ENCODE measurements around the gene DMRT3.
"Not testable (repeated sequence)": the region's sequence is repeated elsewhere in the genome, so short reads cannot be mapped to it uniquely, and the experiment has no call there.

Gene DMRT3

DNA sequence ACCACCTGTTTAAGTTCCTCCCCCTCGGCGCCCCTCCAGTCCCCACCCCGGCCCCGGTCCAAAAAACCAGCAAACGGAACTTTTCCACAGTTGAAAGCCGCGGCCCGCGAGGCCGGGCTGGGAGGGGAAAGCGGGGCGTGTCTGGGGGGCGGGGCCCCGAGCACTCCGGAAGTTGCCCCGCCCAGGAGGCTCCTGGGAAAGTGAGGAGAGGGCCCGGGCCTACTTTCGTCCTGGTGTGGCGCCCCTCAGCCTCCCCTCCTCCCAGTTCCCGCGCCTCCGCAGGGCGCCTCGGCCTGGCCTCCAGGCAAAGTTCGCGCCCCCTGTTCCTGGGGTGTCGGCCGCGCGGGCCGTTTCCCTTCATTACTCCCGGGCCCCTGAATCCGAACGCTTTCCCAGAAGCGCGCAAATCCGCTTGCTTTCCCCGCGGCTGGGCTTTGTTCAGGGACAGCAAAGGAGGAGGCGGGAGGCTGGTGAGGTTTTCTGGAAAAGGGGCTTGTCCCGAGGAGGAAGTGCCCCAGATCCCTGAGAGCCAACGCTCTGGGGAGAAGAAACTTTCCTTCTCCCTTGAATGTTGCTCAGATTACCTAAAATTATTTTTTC, 4.5 kb upstream of the DMRT3 start:
- DNase-seq, result no peak

DNA sequence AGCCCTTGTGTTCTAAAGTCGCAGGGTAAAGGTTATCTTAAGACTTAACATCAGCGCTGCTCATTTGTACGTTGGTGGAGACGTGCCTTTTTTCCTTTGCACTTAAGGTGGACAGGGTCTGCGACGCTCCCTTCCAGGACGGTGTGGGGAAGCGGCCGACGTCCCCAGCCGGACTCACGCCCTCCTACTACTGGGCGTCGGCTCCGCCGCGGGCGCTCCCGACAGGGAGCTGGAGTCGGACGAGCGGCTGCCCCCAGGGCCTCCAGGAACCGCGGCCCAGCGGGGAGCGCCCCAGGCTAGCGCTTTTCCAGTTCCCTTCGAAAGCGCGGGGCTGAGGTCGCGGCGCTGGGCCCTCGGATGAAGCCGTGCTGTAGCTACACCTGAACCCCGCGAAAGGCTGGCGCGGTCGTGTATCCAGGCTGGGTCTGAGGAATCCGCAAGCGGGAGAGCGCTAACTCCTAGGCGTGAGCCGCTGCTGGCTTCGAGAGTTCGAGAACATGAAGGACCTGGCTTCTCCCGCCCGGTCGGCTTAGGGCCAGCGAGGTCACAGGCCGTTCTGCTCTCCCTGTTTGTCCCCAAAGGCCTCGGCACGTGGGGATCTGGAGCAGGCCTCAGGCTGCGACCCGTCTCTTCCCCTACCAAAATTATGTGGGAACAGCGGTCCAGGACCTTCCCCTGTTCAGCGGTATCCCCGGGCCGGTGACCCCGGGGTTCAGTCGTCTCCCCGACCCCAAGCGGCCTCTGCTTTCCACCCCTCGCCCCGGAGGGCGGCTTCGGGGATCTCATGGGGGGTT, 3.8 kb upstream of the DMRT3 start:
- no peak for DNase-seq

DNA sequence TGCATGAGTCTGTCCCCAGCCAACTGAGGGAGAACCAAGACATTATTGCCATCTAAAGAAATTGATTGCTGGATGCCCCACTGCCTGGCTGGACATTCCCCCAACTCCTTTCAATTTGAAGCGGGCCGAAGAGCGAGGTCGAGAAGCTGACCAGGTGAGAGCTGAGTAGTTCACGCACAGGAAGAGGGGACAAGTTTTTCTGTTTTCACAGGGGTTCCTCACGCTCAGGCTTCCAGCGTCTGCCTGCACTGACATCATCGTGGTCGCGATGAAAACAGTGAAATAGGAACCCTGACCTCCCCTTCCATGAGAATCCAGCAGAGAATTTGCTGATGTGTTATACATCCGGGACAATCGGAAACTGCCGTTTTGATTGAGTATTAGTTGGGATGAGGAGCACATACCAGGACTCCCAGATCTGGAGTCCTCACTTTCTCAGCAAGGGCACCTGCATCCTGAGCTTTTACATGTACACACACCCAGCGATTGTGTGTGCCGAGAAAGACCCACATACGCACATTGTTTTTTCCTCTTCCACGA, 3.1 kb upstream of the DMRT3 start:
- no peak for DNase-seq

DNA sequence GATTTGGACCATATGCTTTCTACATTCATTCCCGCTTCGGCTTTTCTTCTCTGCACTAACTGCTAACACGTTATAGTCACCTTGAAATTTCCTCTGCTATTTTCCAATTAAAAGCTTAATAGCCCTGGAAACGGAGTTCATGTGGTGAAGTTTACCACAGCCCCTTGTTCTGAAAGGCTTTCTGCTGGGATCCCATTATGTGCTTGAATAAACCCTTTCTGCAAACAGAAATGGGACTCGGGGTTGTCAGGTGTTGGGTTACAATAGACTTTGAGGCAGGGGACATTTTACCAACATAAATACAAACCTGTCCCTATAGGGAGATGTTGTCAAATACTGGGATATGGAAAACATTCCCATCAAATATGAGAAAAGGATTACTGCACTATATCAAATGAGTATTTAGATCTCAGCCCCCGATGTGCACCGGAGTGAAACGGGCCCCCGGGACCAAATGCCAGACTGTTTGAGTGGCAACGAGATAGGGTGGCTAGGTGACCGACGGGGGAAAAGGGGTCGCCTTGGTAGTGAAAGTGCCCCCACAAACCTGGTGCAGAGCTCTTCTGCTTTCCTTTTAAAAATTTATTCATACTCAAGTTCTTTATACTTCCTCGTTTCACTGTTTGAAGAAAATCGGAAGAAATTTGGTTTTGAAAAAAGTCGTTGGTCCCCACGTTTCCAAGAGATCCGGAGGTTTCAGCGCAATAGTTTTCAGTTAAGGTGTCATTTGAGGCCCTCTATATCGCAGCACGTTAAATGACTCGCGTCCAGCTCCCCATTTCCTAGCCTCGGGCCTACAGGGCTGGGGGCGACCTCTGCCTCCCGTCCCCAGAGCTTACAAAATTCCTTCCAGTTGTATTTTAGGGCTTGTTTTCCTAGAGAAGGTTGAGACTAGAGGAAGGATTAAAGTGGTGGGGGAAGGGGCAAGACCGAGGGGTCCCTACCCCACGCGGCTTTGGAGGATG, 2.1 kb upstream of the DMRT3 start:
- DNase-seq, result no peak

DNA sequence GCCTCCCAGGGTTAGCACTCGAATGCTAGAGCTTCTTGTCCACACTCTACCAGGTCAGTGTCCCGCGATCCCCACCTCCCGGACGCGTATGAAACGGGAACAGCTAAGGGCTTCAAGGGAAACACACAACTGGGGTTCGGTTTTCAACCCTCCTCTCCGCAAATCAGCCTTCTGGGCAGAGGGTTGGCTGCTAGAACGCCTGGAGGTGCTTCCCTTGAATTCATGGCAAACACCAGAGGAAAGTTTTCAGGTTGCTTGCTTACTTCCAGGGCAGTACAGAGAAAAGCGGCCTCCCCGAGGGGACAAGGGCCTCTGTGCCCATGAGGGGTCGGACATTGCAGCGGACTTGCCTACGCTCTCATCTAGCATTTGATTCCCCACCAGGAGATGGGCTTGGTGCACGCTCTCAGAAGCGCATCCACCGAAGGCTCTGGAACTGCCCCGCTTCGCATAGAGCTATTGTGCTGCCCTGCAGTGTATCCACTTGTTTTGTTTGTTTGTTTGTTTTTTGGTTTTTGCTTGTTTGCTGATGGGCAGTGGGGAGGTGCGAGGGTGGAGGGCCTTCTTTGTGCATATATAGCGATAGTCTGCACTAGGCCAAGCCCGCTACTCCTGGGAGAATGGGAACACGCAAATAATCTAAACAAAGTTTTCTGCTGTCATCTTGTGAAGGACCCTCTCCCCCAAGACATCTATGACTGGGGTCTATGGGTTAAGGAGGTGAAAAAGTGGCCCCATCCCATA, 1.3 kb upstream of the DMRT3 start:
- no peak for DNase-seq

DNA sequence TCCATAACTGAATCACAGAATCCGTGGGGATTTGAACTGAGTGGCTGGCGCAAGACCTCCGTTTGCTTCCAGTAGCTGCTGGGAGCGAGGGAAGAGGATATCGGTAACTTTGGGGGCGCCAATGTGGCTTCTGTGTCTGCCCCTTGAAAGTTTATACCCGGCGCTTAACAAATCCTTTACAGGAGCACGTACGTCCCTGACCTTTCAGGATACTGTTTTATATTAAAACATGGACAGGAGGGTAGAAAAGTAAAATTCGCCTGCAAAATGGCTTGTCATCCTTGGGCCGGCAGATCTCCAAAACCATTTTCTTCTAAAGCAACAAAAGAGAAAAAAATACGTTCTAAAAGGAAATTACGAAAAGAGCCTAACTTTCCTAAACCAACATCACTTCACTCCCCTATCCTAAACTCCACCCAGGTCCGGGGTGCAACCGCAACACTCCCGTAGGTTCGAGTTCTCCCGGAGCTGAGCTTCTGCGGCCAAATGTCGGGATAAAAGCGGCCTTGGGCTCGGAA, 656 bp upstream of the DMRT3 start:
- DNase-seq, result no peak

DNA sequence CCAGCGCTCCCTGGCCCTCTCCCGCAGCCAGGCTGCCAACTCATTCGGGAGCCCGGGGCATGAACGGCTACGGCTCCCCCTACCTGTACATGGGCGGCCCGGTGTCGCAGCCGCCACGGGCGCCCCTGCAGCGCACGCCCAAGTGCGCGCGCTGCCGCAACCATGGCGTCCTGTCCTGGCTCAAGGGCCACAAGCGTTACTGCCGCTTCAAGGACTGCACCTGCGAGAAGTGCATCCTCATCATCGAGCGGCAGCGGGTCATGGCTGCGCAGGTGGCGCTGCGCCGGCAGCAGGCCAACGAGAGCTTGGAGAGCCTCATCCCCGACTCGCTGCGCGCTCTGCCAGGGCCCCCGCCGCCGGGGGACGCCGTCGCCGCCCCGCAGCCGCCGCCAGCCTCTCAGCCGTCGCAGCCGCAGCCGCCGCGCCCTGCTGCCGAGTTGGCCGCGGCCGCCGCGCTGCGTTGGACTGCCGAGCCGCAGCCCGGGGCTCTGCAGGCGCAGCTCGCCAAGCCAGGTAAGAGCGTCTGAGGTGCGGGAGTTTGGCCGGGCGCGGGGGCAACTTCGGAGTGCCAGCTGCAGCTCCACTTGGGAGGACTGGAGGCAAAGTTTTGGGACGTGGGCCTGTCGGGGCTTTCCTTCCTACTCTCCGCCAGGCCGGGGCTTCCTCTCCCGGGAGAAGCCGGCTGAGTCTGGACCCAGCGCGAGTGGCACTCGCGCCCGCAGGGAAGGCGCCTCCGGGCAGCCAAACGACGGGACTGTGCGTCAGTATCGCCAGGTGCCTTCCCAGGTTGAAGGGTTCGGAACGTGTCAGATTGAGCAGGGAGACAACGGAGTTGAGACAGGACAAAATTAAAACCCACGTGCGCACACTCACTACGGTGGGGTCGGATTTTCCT, 735 bp downstream of the DMRT3 start:
- no peak for DNase-seq

DNA sequence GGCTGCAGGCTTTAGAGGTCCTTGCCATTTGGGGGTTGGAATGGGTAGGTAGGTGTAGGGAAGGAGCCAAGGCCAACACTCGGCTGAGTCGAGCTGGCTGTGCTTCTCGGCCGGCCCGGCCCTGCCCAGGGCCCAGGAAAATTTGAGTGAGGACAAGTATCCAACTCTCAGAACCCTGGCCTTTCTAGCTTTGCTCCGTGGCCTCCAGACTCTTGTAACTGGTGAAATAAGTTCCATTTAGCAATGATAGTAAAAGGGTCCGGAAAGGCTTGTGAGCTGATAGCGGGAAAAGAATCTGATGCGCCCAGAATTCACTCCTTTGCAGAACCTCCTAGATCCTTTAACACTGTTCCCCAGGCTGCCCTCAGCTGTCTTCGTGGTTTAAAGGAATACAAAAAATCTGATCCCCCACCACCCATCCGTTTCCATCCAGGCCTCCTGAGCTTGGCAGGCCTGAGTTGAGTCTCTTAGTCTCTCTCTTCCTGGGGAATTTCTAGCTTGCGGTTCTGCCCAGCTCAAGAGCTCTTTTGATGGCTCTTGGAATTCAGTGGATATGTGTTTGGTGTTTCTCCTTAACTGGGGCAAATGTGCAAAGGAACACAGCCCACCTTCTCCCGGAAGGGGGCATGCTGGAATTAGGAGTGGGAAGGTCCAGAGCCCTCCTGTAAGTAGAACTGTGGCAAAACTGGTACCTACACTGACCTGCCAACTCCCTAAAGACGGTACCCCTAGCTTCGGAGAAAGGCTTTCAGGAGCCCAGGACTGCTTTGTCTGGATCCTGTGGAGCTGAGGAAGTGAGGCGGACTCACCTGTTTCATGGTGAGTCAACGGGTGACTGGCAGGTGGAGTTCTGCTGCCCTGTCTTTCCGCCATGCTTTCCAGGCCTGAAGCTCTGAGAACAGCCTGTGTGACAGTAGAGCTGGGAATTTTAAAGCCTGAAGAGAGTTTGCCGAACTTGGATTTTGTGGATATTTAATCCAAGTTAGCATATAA, 1.7 kb downstream of the DMRT3 start:
- DNase-seq, result no peak

DNA sequence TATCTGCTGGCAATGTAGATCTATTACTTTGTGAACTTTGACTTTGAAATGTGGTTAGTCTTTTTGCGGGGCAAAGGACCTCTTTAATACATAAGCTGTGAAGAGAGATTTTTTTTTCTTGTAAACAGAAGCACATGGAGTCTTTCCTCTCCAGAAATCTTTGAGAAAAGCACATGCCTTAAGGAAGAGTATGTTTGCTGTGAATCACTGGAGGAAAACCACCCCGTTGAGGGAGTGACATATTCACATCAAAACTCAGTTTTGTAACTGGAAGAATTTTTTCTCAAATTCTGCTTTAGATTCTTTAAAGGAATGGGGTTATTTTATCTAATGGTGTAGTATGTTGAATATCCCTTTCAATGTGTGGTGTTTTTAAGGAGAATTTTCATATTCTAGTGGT, 3.5 kb downstream of the DMRT3 start:
- DNase-seq, result no peak

DNA sequence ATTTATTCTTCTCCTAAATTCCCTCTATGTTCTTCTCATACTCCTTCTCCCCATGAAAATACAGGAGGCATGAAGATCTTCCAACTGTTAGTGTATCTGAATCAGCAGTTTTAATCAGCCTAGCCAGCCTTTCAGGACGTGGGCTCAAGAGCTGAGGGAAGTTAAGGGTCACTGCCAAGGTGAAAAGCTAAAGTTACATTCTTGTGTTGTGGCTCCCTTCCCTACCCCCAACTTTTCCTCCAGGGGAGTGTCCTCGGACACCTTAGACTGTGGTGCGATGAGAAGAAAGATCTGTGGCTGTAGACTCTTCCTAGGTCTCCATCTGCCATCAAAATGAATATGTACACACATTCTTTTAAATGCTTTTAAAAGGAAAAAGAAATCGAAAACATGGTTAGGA, 4.2 kb downstream of the DMRT3 start:
- no peak for DNase-seq

DNA sequence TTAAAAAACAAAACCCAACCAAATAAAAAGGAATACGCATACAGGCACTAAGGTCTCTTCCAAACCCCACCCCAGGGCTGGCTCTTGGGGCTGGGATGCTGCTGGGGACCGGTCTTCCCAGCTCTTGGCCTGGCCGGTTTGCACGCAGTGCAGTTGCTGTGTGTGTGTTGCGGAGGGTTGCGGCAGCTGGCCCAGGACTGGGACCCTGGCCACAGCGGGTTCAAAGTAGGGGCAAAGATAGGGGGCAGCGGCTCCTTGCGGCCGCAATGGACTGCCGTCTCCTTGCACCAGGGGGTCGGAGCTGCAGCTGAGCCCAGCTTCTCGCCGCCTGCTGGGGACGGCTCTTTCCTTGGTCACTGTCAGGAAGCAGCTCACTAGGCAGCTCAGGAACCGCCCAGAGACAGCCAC, 5.0 kb downstream of the DMRT3 start:
- no peak for DNase-seq

DNA sequence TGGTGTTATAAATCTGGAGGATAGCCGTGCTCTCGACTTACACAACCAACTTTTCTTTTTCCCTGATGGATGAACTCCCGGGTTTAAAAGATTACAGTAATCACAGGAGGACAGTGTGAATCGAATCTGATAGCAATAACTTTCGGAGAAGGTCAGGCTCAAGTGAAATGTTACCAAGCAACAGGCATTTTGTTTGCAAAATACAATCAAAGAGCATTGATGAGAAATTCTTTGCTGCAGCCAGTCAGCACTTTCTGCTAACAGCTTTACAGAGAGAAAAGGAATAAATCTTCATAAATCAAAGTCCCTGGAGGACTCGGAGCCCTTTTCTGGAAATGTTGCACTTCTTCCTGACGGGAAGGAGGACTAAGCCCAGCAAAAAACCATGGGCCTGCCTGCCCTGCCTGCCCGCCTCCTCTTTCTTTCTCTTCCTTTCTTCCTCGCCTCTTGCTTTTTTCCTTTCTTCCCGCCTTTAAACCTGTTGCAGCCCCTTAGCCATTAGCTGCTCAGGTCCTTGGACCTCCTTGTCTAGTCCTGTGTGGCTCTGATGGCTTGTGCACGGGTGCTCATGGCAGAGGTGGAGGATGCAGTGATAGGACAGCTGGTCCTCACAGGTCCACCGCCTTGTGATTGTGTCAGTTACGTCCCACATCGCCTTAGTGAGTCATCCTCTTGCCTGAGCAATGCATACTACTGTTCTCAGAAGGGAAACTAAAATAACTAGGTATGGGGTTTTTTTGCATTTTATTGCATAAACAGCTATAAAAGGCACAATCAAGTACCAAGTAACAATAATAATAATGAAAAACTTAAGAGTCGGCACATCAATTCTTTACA, 6.2 kb downstream of the DMRT3 start:
- no peak for DNase-seq

DNA sequence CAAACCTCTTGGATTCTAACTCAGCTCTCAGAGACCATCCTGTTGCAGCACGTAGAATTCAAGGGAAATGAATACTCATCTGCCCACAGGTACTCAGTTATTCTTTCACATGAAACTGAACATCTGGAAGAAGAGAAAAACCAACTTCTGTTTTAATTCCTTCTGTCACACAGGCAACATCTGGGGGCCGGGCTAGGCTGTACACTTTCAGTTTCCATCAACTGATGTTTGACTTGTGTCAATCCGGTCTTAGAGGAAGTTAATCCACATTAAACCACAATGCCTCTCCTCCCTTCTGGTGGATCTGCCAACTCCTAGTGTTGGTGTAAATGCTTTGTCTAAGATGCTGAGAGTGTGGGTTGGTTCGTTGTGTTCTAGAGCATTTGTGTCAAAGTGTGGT, 17.6 kb downstream of the DMRT3 start:
- no peak for DNase-seq

DNA sequence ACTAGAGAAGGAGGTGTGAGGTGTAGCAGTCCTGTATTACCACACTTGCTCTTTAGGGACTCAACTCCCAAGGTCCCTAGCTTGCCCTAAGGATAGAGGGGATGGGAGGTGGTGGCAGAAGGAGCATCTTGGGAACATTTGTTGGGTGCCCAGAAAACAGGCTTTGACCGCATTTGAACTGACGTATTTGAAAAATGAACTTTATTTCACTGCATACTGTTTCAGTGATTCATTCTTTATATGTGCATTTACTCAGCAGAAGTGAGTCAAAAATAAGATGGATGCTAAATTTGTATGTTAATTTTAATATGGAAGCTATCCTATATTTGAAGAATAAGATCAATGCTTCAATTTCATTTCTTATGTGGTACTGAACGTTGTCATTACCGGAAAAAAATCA, 18.7 kb downstream of the DMRT3 start:
- DNase-seq, result no peak

DNA sequence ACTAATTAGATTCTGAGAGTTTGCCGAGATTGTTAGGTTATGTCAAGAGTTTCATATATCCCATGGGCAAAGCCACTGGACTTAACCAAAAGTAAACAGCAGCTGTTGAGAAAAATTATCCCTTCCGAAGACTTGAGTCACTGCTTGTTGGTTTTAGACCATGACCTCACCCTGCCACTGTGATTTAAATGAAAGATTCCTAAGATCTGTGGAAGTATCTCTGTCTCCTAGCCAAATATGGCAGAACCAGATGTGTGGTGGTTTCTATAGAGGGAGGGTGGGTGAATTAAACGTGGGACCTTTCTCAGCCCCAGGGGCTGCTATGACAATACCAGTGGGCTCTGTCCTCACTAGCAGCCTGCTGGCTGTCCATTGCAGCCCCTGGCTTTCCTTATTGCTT, 19.3 kb downstream of the DMRT3 start:
- no peak for DNase-seq

DNA sequence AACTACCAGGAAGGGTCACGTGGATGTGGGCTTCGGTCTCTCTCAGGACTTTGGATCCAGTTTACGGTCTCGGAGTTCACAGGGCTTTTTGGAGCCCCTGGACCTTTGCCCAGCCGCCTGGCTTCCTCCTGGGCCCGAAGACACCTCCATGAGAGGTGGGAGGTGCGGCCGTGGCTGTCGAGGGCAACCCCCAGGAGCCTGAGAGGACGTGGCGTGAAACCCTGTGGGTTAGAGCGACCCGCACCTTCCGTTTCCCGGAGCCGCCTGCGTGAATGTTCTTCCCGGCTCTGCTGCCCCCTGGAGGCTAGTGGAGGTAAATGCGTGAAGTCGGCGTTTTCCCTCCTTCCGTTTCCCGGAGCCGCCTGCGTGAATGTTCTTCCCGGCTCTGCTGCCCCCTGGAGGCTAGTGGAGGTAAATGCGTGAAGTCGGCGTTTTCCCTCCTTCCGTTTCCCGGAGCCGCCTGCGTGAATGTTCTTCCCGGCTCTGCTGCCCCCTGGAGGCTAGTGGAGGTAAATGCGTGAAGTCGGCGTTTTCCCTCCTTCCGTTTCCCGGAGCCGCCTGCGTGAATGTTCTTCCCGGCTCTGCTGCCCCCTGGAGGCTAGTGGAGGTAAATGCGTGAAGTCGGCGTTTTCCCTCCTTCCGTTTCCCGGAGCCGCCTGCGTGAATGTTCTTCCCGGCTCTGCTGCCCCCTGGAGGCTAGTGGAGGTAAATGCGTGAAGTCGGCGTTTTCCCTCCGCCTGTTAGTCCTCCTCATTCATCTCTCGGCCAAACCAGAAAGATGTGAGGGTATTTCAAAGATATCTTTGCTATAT, 22.1 kb downstream of the DMRT3 start:
- DNase-seq, result not testable (repeated sequence)

DNA sequence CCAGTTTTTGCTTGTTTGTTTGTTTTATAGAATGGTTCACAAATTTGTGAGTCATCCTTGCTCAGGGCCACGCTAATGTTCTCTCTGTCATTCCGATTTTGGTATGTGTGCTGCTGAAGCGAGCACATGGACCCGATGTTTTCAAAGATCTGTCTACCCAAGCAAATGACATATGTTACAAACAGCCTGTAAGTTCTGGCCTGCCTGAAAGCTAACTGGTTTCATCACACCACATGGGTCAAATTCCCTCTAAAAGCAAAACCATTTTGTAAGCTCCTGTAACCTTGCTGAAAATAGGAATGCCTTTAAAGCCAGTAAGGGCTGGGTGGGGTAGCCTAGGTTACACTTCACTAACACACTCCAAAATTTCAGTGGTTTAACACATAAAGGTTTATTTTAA, 25.4 kb downstream of the DMRT3 start:
- no peak for DNase-seq

DNA sequence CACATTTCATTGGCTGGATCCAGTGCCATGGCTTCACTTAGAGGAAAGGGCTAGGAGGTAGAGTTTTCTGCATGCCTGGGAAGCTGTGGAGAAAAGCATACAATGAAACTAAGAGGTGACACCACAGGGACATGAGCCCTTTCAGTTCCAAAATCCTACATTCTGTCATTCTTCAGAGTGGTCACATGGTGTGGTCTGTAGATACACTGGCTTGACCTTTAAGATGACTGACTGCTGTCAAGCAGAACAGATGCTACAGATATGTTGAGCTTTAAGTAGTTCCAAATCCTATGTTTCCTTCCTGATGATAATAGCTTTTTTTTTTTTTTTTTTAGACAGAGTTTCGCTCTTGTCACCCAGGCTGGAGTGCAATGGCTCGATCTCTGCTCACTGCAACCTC, 26.2 kb downstream of the DMRT3 start:
- no peak for DNase-seq
